Measurements from ENCODE around the gene HELB. TPM values are rescaled to one million over a fixed set of nuclear protein-coding genes. Genes with fewer than 3 reads are reported as not detected.

Gene HELB
- total and polyA plus RNA-seq, 7 donors: 0.25 to 1.9 (median 0.90) TPM

GRCh38 chr12:66262737-66263136 is 39.6 kb upstream of the HELB start:
- Histone ChIP-seq H3K4me3 (no peak overlapping the region), H3K4me1 (no peaks in the 10 kb centered on the region), H3K36me3 (ENCODE audit: insufficient read depth in 1 of 2, low read depth in 1 of 2) (no peaks in the 10 kb centered on the region), H3K27ac (no peak overlapping the region), H3K9me3 (no peaks in the 10 kb centered on the region), H3K27me3 (ENCODE audit: insufficient read depth in 3 of 3, low read length in 2 of 3) (no peaks in the 10 kb centered on the region)
- ATAC-seq (no peak), DNase-seq (no peak)
- intact Hi-C loops (cut with DNase I): no loop called here
- no peak for TF ChIP-seq CTCF (IDR thresholded peaks at IDR 0.05)

GRCh38 chr12:66268562-66268961 is 33.7 kb upstream of the HELB start:
- Histone ChIP-seq H3K9me3 (no peaks in the 10 kb centered on the region), H3K4me3 (no peak overlapping the region), H3K36me3 (ENCODE audit: insufficient read depth in 1 of 2, low read depth in 1 of 2) (no peaks in the 10 kb centered on the region), H3K27me3 (ENCODE audit: insufficient read depth in 3 of 3, low read length in 2 of 3) (no peaks in the 10 kb centered on the region), H3K27ac (no peak overlapping the region), H3K4me1 (no peaks in the 10 kb centered on the region)
- 72 to 82% (median 74%) methylated on average over 3 of the region's 3 CpGs for WGBS, 3 donors
- ATAC-seq (no peak), DNase-seq (no peak)
- no peak for TF ChIP-seq CTCF (IDR thresholded peaks at IDR 0.05)
- intact Hi-C loops (cut with DNase I): no loop called here

GRCh38 chr12:66269142-66269541 is 33.2 kb upstream of the HELB start:
- no peaks in the 10 kb centered on the region for H3K4me1 ChIP-seq
- no peak for ATAC-seq
- intact Hi-C loops (cut with DNase I): loop anchor here in 1 of 2 donors (1.0 kb wide), 1 partner anchor 140 kb away; no protein-coding TSS in a partner anchor
- no peak for TF ChIP-seq CTCF (IDR thresholded peaks at IDR 0.05)
- H3K9me3 ChIP-seq: no peaks in the 10 kb centered on the region
- no peaks in the 10 kb centered on the region for H3K36me3 ChIP-seq (ENCODE audit: insufficient read depth in 1 of 2, low read depth in 1 of 2)
- no peak overlapping the region for H3K27ac ChIP-seq
- no peak overlapping the region for H3K4me3 ChIP-seq
- 79 to 84% (median 83%) methylated on average over 6 of the region's 6 CpGs for WGBS, 3 donors
- no peak for DNase-seq
- no peaks in the 10 kb centered on the region for H3K27me3 ChIP-seq (ENCODE audit: insufficient read depth in 3 of 3, low read length in 2 of 3)

GRCh38 chr12:66269757-66270383 is 32.4 kb upstream of the HELB start:
- Histone ChIP-seq H3K27me3 (ENCODE audit: insufficient read depth in 3 of 3, low read length in 2 of 3) (no peaks in the 10 kb centered on the region), H3K4me3 (no peak overlapping the region), H3K4me1 (no peaks in the 10 kb centered on the region), H3K9me3 (no peaks in the 10 kb centered on the region), H3K27ac (no peak overlapping the region), H3K36me3 (ENCODE audit: insufficient read depth in 1 of 2, low read depth in 1 of 2) (no peaks in the 10 kb centered on the region)
- DNase-seq (no peak), ATAC-seq (no peak)
- peak; percentile 53 for TF ChIP-seq CTCF (IDR thresholded peaks at IDR 0.05)
- WGBS, 3 donors: 59 to 69% (median 62%) methylated on average over 5 of the region's 5 CpGs
- intact Hi-C loops (cut with DNase I): loop anchor here in 1 of 2 donors (1.0 to 10.0 kb wide), 2 partner anchors 139 to 425 kb away; no protein-coding TSS in a partner anchor

- H3K4me3 ChIP-seq: no peak overlapping the region
- no peak for TF ChIP-seq CTCF (IDR thresholded peaks at IDR 0.05)
- DNase-seq (no peak), ATAC-seq (no peak)
- no peaks in the 10 kb centered on the region for H3K36me3 ChIP-seq (ENCODE audit: insufficient read depth in 1 of 2, low read depth in 1 of 2)
- no peaks in the 10 kb centered on the region for H3K27me3 ChIP-seq (ENCODE audit: insufficient read depth in 3 of 3, low read length in 2 of 3)
- intact Hi-C loops (cut with DNase I): loop anchor here in 1 of 2 donors (10.0 kb wide), 1 partner anchor 424 kb away; no protein-coding TSS in a partner anchor
- WGBS, 3 donors: 68 to 78% (median 71%) methylated on average over 1 of the region's 1 CpG
- no peaks in the 10 kb centered on the region for H3K4me1 ChIP-seq
- H3K27ac ChIP-seq: no peak overlapping the region
- no peaks in the 10 kb centered on the region for H3K9me3 ChIP-seq
Measured at GRCh38 chr12:66270613-66271012, 31.7 kb upstream of the HELB start.

All from psoas muscle (tissue), 8 donors.